Measurements from ENCODE around the gene DAO.

Gene DAO

DNA sequence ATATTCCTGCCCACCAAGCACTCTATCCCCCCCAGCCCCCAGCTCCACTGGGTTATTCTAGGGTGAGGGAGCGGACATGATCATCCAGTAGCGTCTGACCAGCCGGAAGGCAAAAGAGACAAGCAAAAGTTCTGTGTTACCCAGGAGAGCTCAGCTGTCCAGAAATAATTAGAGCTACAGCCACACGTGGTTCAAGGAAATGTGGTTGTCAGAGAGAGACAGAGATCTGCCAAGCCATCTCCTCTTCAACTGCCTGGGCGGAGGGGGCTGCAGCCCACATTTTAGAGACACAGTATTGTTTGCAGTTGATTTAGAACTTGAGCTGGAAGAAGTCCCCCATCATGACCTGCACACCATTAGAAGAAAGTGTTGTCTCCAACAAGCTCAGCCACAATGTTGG, 30.4 kb downstream of the DAO start:
- no peaks in the 10 kb centered on the region for H3K9me3 ChIP-seq (ENCODE audit: insufficient read depth, low read depth, low read length)
- H3K36me3 ChIP-seq (ENCODE audit: insufficient read depth, low read length), result no peaks in the 10 kb centered on the region
- no peaks in the 10 kb centered on the region for H3K27me3 ChIP-seq (ENCODE audit: insufficient read depth, low read length, poor library complexity, severe bottlenecking)

DNA sequence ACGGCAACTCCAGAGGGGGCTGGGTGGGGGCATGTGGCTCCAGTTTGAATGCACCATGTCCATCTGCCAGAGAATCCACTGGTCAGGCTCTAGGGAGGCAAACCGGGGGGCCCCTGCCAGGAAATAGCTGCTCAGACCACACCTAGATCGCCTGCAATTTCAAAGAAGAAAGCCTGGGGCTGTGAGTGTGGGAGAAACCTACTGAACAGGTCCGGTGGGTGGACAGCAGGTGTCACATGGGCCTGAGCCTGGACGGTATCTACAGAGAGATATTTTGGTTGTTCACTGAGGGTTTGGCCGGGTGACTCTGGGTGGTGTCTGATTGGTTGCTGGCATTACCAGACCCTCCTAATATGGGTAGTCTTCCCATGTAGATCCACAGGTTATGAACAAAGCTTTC, 32.0 kb downstream of the DAO start:
- no peaks in the 10 kb centered on the region for H3K36me3 ChIP-seq (ENCODE audit: insufficient read depth, low read length)
- H3K9me2 ChIP-seq (replicated peaks; ENCODE audit: low read depth, low read length), result no peaks in the 10 kb centered on the region
- no peaks in the 10 kb centered on the region for H3K4me1 ChIP-seq (ENCODE audit: insufficient read depth, low read length, poor library complexity, severe bottlenecking)
- no peak overlapping the region for H3K4me3 ChIP-seq (ENCODE audit: low read length, poor library complexity, severe bottlenecking)
- H3K9ac ChIP-seq (ENCODE audit: low read depth, low read length, poor library complexity, severe bottlenecking), result no peak overlapping the region
- no peaks in the 10 kb centered on the region for H3K9me3 ChIP-seq (ENCODE audit: insufficient read depth, low read depth, low read length)
- no peak overlapping the region for H2AFZ ChIP-seq (ENCODE audit: low read length)
- H3K27me3 ChIP-seq (ENCODE audit: insufficient read depth, low read length, poor library complexity, severe bottlenecking), result no peaks in the 10 kb centered on the region
- no peak overlapping the region for H3K4me2 ChIP-seq (ENCODE audit: low read depth, low read length, poor library complexity, severe bottlenecking)
- no peaks in the 10 kb centered on the region for H3K79me2 ChIP-seq (ENCODE audit: insufficient read depth, low read length)
- no peaks in the 10 kb centered on the region for H3F3A ChIP-seq (ENCODE audit: low read depth)
- no peak for TF ChIP-seq EZH2phosphoT487 (IDR thresholded peaks at IDR 0.05; ENCODE audit: borderline replicate concordance)
- TF ChIP-seq CTCF (conservative IDR thresholded peaks at IDR 0.05; ENCODE audit: low read length), result no peak
- no peaks in the 10 kb centered on the region for H4K20me1 ChIP-seq (ENCODE audit: insufficient read depth, low read length, poor library complexity, severe bottlenecking)

More for the DNA sequence above, 30.4 kb downstream of the DAO start:
- Histone ChIP-seq H3K4me3 (ENCODE audit: low read length, poor library complexity, severe bottlenecking) (no peak overlapping the region), H3K9ac (ENCODE audit: low read depth, low read length, poor library complexity, severe bottlenecking) (no peak overlapping the region), H3K79me2 (ENCODE audit: insufficient read depth, low read length) (no peaks in the 10 kb centered on the region), H3K4me1 (ENCODE audit: insufficient read depth, low read length, poor library complexity, severe bottlenecking) (no peaks in the 10 kb centered on the region), H4K20me1 (ENCODE audit: insufficient read depth, low read length, poor library complexity, severe bottlenecking) (no peaks in the 10 kb centered on the region), H3K9me2 (replicated peaks; ENCODE audit: low read depth, low read length) (no peaks in the 10 kb centered on the region), H3F3A (ENCODE audit: low read depth) (no peaks in the 10 kb centered on the region), H3K4me2 (ENCODE audit: low read depth, low read length, poor library complexity, severe bottlenecking) (no peak overlapping the region), H2AFZ (ENCODE audit: low read length) (no peak overlapping the region)
- TF ChIP-seq EZH2phosphoT487 (IDR thresholded peaks at IDR 0.05; ENCODE audit: borderline replicate concordance), result no peak
- TF ChIP-seq CTCF (conservative IDR thresholded peaks at IDR 0.05; ENCODE audit: low read length), result no peak

- H3K9me2 ChIP-seq (replicated peaks; ENCODE audit: low read depth, low read length), result no peaks in the 10 kb centered on the region
- no peaks in the 10 kb centered on the region for H3F3A ChIP-seq (ENCODE audit: low read depth)
- no peaks in the 10 kb centered on the region for H4K20me1 ChIP-seq (ENCODE audit: insufficient read depth, low read length, poor library complexity, severe bottlenecking)
- no peaks in the 10 kb centered on the region for H3K4me1 ChIP-seq (ENCODE audit: insufficient read depth, low read length, poor library complexity, severe bottlenecking)
- no peaks in the 10 kb centered on the region for H3K9me3 ChIP-seq (ENCODE audit: insufficient read depth, low read depth, low read length)
- no peak overlapping the region for H3K4me3 ChIP-seq (ENCODE audit: low read length, poor library complexity, severe bottlenecking)
- no peak overlapping the region for H2AFZ ChIP-seq (ENCODE audit: low read length)
- TF ChIP-seq EZH2phosphoT487 (IDR thresholded peaks at IDR 0.05; ENCODE audit: borderline replicate concordance) (no peak), CTCF (conservative IDR thresholded peaks at IDR 0.05; ENCODE audit: low read length) (no peak)
- H3K9ac ChIP-seq (ENCODE audit: low read depth, low read length, poor library complexity, severe bottlenecking), result no peak overlapping the region
- H3K36me3 ChIP-seq (ENCODE audit: insufficient read depth, low read length), result no peaks in the 10 kb centered on the region
- H3K27me3 ChIP-seq (ENCODE audit: insufficient read depth, low read length, poor library complexity, severe bottlenecking), result no peaks in the 10 kb centered on the region
- no peak overlapping the region for H3K4me2 ChIP-seq (ENCODE audit: low read depth, low read length, poor library complexity, severe bottlenecking)
- H3K79me2 ChIP-seq (ENCODE audit: insufficient read depth, low read length), result no peaks in the 10 kb centered on the region
Observed at GRCh38 chr12:108912361-108912760, 32.5 kb downstream of the DAO start.

Measured in Loucy (cell line).